ENCODE results near the gene GTF2I.
"Not testable (repeated sequence)": the region's sequence is repeated elsewhere in the genome, so short reads cannot be mapped to it uniquely, and the experiment has no call there.

Gene GTF2I

DNA sequence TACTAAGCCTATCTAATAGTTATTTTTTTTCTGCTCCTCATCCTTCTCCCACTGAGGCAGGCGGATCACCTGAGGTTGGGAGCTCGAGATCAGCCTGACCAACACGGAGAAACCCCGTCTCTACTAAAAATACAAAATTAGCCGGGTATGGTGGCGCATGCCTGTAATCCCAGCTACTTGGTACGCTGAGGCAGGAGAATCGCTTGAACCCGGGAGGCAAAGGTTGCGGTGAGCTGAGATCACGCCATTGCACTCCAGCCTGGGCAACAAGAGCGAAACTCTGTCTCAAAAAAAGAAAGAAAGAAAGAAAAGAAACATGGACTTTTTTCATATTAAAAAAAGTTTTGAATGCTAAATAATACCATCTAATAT is 6.4 kb upstream of the GTF2I start:
- Histone ChIP-seq H3K4me2 (ENCODE audit: low read depth, low read length, poor library complexity, severe bottlenecking) (peak overlapping the region; percentile 87), H3K4me3 (ENCODE audit: low read length, poor library complexity, severe bottlenecking) (peak overlapping the region; percentile 69), H3K79me2 (ENCODE audit: insufficient read depth, low read length) (peaks cover 19% of the 10 kb centered on the region; the same call in 1 of the 2 replicates), H3K4me1 (ENCODE audit: insufficient read depth, low read length, poor library complexity, severe bottlenecking) (peaks cover 36% of the 10 kb centered on the region), H3K9ac (ENCODE audit: low read depth, low read length, poor library complexity, severe bottlenecking) (peak overlapping the region; percentile 66)
- H3K9me3 ChIP-seq (ENCODE audit: insufficient read depth, low read depth, low read length); H3F3A ChIP-seq (ENCODE audit: low read depth); H2AFZ ChIP-seq (ENCODE audit: low read length); H3K36me3 ChIP-seq (ENCODE audit: insufficient read depth, low read length); H3K27me3 ChIP-seq (ENCODE audit: insufficient read depth, low read length, poor library complexity, severe bottlenecking); H3K9me2 ChIP-seq (replicated peaks; ENCODE audit: low read depth, low read length); H4K20me1 ChIP-seq (ENCODE audit: insufficient read depth, low read length, poor library complexity, severe bottlenecking): not testable (repeated sequence)

DNA sequence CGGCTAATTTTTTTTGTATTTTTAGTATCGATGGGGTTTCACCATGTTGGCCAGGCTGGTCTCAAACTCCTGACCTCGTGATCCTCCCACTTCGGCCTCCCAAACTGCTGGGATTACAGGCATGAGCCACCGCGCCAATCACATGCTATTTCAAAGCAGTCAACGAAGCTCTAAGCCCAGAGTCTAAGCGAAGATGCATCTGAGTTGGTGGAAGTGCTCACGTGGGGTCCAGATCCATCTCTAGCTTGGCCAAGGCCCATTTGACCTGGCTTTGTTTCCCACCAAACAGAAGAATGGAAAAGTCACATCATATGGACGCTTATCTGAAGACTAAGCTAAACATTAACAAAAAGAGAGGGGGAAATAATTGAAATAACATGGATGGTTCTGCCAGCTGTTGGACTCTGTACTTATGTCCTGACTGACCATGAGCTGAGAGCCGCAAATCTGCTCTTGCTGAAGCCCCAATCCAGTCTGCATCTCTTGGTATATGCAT is 3.8 kb upstream of the GTF2I start:
- H3K4me2 ChIP-seq (ENCODE audit: low read depth, low read length, poor library complexity, severe bottlenecking), result no peak overlapping the region
- H3F3A ChIP-seq (ENCODE audit: low read depth), result no peaks in the 10 kb centered on the region; the same call in 1 of the 2 replicates
- peaks cover 38% of the 10 kb centered on the region for H3K4me1 ChIP-seq (ENCODE audit: insufficient read depth, low read length, poor library complexity, severe bottlenecking)
- TF ChIP-seq EZH2phosphoT487 (IDR thresholded peaks at IDR 0.05; ENCODE audit: borderline replicate concordance), result no peak
- TF ChIP-seq CTCF (conservative IDR thresholded peaks at IDR 0.05; ENCODE audit: low read length), result no peak
- H3K9ac ChIP-seq (ENCODE audit: low read depth, low read length, poor library complexity, severe bottlenecking), result no peak overlapping the region
- H3K4me3 ChIP-seq (ENCODE audit: low read length, poor library complexity, severe bottlenecking), result no peak overlapping the region
- peaks cover 5% of the 10 kb centered on the region for H3K27me3 ChIP-seq (ENCODE audit: insufficient read depth, low read length, poor library complexity, severe bottlenecking)
- peaks cover 34% of the 10 kb centered on the region for H3K79me2 ChIP-seq (ENCODE audit: insufficient read depth, low read length)
- H3K36me3 ChIP-seq (ENCODE audit: insufficient read depth, low read length), result no peaks in the 10 kb centered on the region
- H2AFZ ChIP-seq (ENCODE audit: low read length), result no peak overlapping the region
- no peaks in the 10 kb centered on the region for H3K9me2 ChIP-seq (replicated peaks; ENCODE audit: low read depth, low read length)
- H3K9me3 ChIP-seq (ENCODE audit: insufficient read depth, low read depth, low read length), result no peaks in the 10 kb centered on the region
- H4K20me1 ChIP-seq (ENCODE audit: insufficient read depth, low read length, poor library complexity, severe bottlenecking), result peaks cover 3% of the 10 kb centered on the region

DNA sequence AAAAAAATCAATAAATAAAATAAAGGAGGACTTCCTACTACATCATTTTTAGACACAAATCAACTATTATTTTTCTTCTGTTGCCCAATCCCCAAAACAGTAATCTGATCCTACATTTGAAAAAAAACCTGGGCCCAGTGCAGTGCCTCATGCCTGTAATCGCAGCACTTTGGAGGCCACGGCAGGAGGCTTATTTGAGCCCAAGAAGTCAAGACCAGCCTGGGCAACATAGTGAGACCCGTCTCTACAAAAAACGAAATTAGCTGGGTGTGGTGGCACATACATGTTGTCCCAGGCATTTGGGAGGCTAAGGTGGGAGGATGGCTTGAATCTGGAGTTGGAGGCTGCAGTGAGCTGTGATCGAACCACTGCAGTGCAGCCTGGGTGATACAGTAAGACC is 2.7 kb upstream of the GTF2I start:
- H2AFZ ChIP-seq (ENCODE audit: low read length), result no peak overlapping the region
- peak overlapping the region; percentile 87 for H3K4me2 ChIP-seq (ENCODE audit: low read depth, low read length, poor library complexity, severe bottlenecking)

More for the DNA sequence above, 2.7 kb upstream of the GTF2I start:
- H3K36me3 ChIP-seq (ENCODE audit: insufficient read depth, low read length), result no peaks in the 10 kb centered on the region
- TF ChIP-seq EZH2phosphoT487 (IDR thresholded peaks at IDR 0.05; ENCODE audit: borderline replicate concordance) (no peak), CTCF (conservative IDR thresholded peaks at IDR 0.05; ENCODE audit: low read length) (no peak)
- peaks cover 14% of the 10 kb centered on the region for H4K20me1 ChIP-seq (ENCODE audit: insufficient read depth, low read length, poor library complexity, severe bottlenecking)
- H3K9ac ChIP-seq (ENCODE audit: low read depth, low read length, poor library complexity, severe bottlenecking), result no peak overlapping the region
- H3K27me3 ChIP-seq (ENCODE audit: insufficient read depth, low read length, poor library complexity, severe bottlenecking), result peaks cover 5% of the 10 kb centered on the region
- no peaks in the 10 kb centered on the region; the same call in 1 of the 2 replicates for H3F3A ChIP-seq (ENCODE audit: low read depth)
- H3K9me2 ChIP-seq (replicated peaks; ENCODE audit: low read depth, low read length), result no peaks in the 10 kb centered on the region
- H3K9me3 ChIP-seq (ENCODE audit: insufficient read depth, low read depth, low read length), result no peaks in the 10 kb centered on the region
- peaks cover 29% of the 10 kb centered on the region for H3K4me1 ChIP-seq (ENCODE audit: insufficient read depth, low read length, poor library complexity, severe bottlenecking)
- H3K4me3 ChIP-seq (ENCODE audit: low read length, poor library complexity, severe bottlenecking), result no peak overlapping the region
- H3K79me2 ChIP-seq (ENCODE audit: insufficient read depth, low read length), result peaks cover 44% of the 10 kb centered on the region
